Heart left ventricle (tissue), 16 donors: Measurements from ENCODE around the gene GATA6. TPM values are rescaled to one million over a fixed set of nuclear protein-coding genes. Genes with fewer than 3 reads are reported as not detected.

Experiments
- ATAC-seq, 4 donors: fragments of 200-7000 bp; cut with Tn5 transposase; one replicate each; pipeline ENCODE4 v1.9.1; 2020 to 2022; ENCODE audit warnings: moderate library complexity in 4 of 4, mild to moderate bottlenecking in 3 of 4, moderate number of reproducible peaks in 1 of 4
- DNase-seq, 5 donors: peaks; one replicate each; pipeline ENCODE4 v3.0.0-alpha.2; 2020
- H3K27ac ChIP-seq, 12 donors: fragments of 200-600 bp; sonication (generic) in 4 of 12; one replicate each; pipeline versions ENCODE4 v1.5.0 to v1.8.0; 2016 to 2022; ENCODE audit warnings: mild to moderate bottlenecking in 2 of 12
- H3K27me3 ChIP-seq, 9 donors: fragments of 200-600 bp; sonication (generic) in 2 of 9; one replicate each; pipeline versions ENCODE4 v1.5.1 to v1.8.0; 2016 to 2022; ENCODE audit warnings: mild to moderate bottlenecking in 3 of 9
- H3K36me3 ChIP-seq, 9 donors: fragments of 200-600 bp; sonication (generic) in 2 of 9; one replicate each; pipeline versions ENCODE4 v1.5.0 to v1.8.0; 2018 to 2022; ENCODE audit warnings: mild to moderate bottlenecking in 2 of 9
- H3K4me1 ChIP-seq, 12 donors: fragments of 200-600 bp; sonication (generic) in 4 of 12; one replicate each; pipeline versions ENCODE4 v1.5.0 to v1.8.0; 2016 to 2022; ENCODE audit warnings: mild to moderate bottlenecking in 3 of 12
- H3K4me3 ChIP-seq, 12 donors: fragments of 200-600 bp; sonication (generic) in 4 of 12; one replicate each; pipeline versions ENCODE4 v1.5.0 to v1.8.0; 2017 to 2022; ENCODE audit warnings: mild to moderate bottlenecking in 9 of 12, moderate library complexity in 4 of 12
- H3K9me3 ChIP-seq, 12 donors: fragments of 200-600 bp; sonication (generic) in 4 of 12; one replicate each; pipeline versions ENCODE4 v1.5.0 to v1.8.0; 2016 to 2022; ENCODE audit warnings: mild to moderate bottlenecking in 1 of 12
- CTCF ChIP-seq, 12 donors: fragments of 200-600 bp; sonication (generic) in 4 of 12; IDR thresholded peaks; one replicate each; pipeline versions ENCODE4 v1.5.0 to v1.8.0; 2018 to 2022; ENCODE audit warnings: antibody characterized with exemption in 12 of 12, mild to moderate bottlenecking in 5 of 12
- POLR2A ChIP-seq, 2 donors: fragments of 450-650 bp; IDR thresholded peaks; one replicate each; pipeline ENCODE4 v1.6.1; 2017; ENCODE audit warnings: antibody characterized with exemption in 2 of 2, mild to moderate bottlenecking in 2 of 2, moderate library complexity in 2 of 2
- WGBS, 4 donors: extraction: QIAGEN DNeasy Blood & Tissue Kit in 2 of 4; methylation state at CpG; one replicate each; pipeline versions ENCODE4 v1.1.5 to v1.1.7; 2013 to 2018; 5-methylcytosine and 5-hydroxymethylcytosine counted together
- intact Hi-C, 10 donors: fragments of 100-400 bp; cut with DNase I; formaldehyde crosslinking; loops; one replicate each; pipeline versions ENCODE4 v1.11.1 to v1.14.2; 2022
- polyA plus RNA-seq, 2 donors: library from polyadenylated mRNA; stranded (reverse); fragments of 200-250 nt; gene quantifications; one replicate each; pipeline ENCODE4 v1.2.3, GENCODE V29; 2013
- total RNA-seq, 9 donors: library from RNA; depleted of rRNA in 2 of 9; stranded (reverse); fragments of >200 nt in 2 of 9; fragmentation: NEBNext Ultra II Directional in 3 of 9; extraction: Animal tissue kit (Norgen Biotek cat#: 25700) in 3 of 9; gene quantifications; one replicate each; pipeline versions ENCODE4 v1.1.0 to v1.2.4, GENCODE V29; 2016 to 2023
- donor health status: ischemic (EF 13 %, LVEDD 7.1; RV severe dilation, severe dysfunction).
- donor health status: healthy with polysubstance abuse.
- donor health status: DM: no; HTN: yes; CAD: no.
- donor health status: DM: no; HTN: no; CAD: no.
- donor health status: ischemic (EF 25% LVEDD 6.9; RV normal size, moderate dysfunction).
- donor health status: ischemic (EF 25% LVEDD 5.7; RV mildly dilated, moderate dysfunction).
- donor health status: healthy.
- donor health status: DM: yes; HTN: yes; CAD: no.
- donor health status: ischemic (EF 35%, LVEDD 5.7; RV mildly dilated, moderate dysfunction).
- donor health status: nonischemic (EF 11% LVEDD 7.7; RV severe dilation, severe dysfunction).
- donor health status: DM: yes; HTN: yes; CAD: no.
- donor health status: PGD.
- donor health status: ischemic (EF 29% LVEDD 5.4; RV normal size, mild dysfunction).
- donor health status: nonischemic (EF 23%, LVEDD 6.1; RV moderate dilation, normal function).

The GATA6 gene
- total and polyA plus RNA-seq, 11 donors, result 42.1 to 97.7 (median 74.9) TPM

GRCh38 chr18:22129778-22130177 lies 39.6 kb upstream of the GATA6 start:
- intact Hi-C loops, result no loop called here
- ATAC-seq, result no peak
- 42 to 58% (median 50%) methylated on average over 1 of the region's 1 CpG for WGBS, 4 donors

GRCh38 chr18:22132258-22132657 lies 37.1 kb upstream of the GATA6 start:
- Histone ChIP-seq H3K9me3 (no peaks in the 10 kb centered on the region), H3K27me3 (no peaks in the 10 kb centered on the region), H3K36me3 (no peaks in the 10 kb centered on the region), H3K4me3 (no peak overlapping the region), H3K27ac (no peak overlapping the region), H3K4me1 (no peaks in the 10 kb centered on the region)
- TF ChIP-seq CTCF (IDR thresholded peaks at IDR 0.05) (no peak), POLR2A (IDR thresholded peaks at IDR 0.05) (no peak)
- DNase-seq (no peak), ATAC-seq (no peak)
- intact Hi-C loops, result no loop called here
- WGBS, 4 donors, result 88 to 92% (median 90%) methylated on average over 2 of the region's 2 CpGs

More at GRCh38 chr18:22129778-22130177, 39.6 kb upstream of the GATA6 start:
- TF ChIP-seq POLR2A (IDR thresholded peaks at IDR 0.05) (no peak), CTCF (IDR thresholded peaks at IDR 0.05) (no peak)
- Histone ChIP-seq H3K4me1 (no peaks in the 10 kb centered on the region), H3K36me3 (no peaks in the 10 kb centered on the region), H3K4me3 (no peak overlapping the region), H3K27me3 (no peaks in the 10 kb centered on the region), H3K9me3 (no peaks in the 10 kb centered on the region), H3K27ac (no peak overlapping the region)
- DNase-seq, result no peak

- H3K36me3 ChIP-seq, result no peaks in the 10 kb centered on the region
- H3K4me3 ChIP-seq, result no peak overlapping the region
- no peak for ATAC-seq
- H3K9me3 ChIP-seq, result no peaks in the 10 kb centered on the region
- 86 to 97% (median 91%) methylated on average over 2 of the region's 2 CpGs for WGBS, 4 donors
- H3K27me3 ChIP-seq, result no peaks in the 10 kb centered on the region
- DNase-seq, result no peak
- H3K27ac ChIP-seq, result no peak overlapping the region
- H3K4me1 ChIP-seq, result no peaks in the 10 kb centered on the region
- TF ChIP-seq CTCF (IDR thresholded peaks at IDR 0.05) (no peak), POLR2A (IDR thresholded peaks at IDR 0.05) (no peak)
- intact Hi-C loops, result no loop called here
Measured at GRCh38 chr18:22132763-22133162, 36.6 kb upstream of the GATA6 start.

- Histone ChIP-seq H3K27me3 (no peaks in the 10 kb centered on the region), H3K27ac (no peak overlapping the region), H3K4me3 (no peak overlapping the region), H3K36me3 (no peaks in the 10 kb centered on the region), H3K9me3 (no peaks in the 10 kb centered on the region), H3K4me1 (no peaks in the 10 kb centered on the region)
- DNase-seq, result no peak
- TF ChIP-seq POLR2A (IDR thresholded peaks at IDR 0.05), result no peak
- no peak for TF ChIP-seq CTCF (IDR thresholded peaks at IDR 0.05)
- ATAC-seq, result no peak
- intact Hi-C loops, result no loop called here
- WGBS, 4 donors, result 57 to 76% (median 68%) methylated on average over 4 of the region's 4 CpGs
Measured at GRCh38 chr18:22136395-22136794, 33.0 kb upstream of the GATA6 start.
